Measurements from ENCODE around the gene TP53RK. TPM values are rescaled to one million over a fixed set of nuclear protein-coding genes. Genes with fewer than 3 reads are reported as not detected.

Gene TP53RK
- total and polyA plus RNA-seq, 2 of the 4 experiments (the other 2 are of a cell fraction) = 8.7 to 10.6 TPM

DNA sequence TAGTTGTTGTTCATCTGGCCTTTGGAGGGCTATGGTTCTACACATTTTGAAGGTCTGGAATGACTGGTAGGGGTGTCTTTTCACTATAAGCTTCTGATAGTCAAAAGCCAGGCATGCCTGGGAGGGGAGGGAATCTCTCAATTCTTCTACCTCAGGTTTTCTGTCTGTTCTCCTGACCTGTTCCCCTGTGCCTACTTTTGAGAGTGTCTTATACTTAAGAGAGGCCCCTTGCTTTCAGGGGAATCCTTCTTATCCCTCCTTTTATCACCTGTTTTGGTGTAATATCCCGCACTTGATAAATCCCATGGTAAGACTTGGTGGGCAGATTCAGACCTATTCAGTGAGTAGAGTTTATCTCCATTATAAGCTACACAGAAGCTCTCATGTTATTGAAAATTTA, 27.6 kb downstream of the TP53RK start:
- H3K4me2 ChIP-seq (ENCODE audit: low read depth, low read length) = no peak overlapping the region
- BruUV-seq (replicated peaks) = no TSS peak
- no peak overlapping the region for H2AFZ ChIP-seq (replicated peaks; ENCODE audit: low read length, poor library complexity)
- no CpG with 5 or more reads among the region's 1 CpG for WGBS, 2 experiments (ENCODE audit: extremely low coverage in 2 of 2, insufficient read length in 1 of 2)
- no peak for DNase-seq
- no peak overlapping the region for H3K27ac ChIP-seq (ENCODE audit: insufficient read depth, low read length)
- ChIA-PET POLR2A (ENCODE audit: unreplicated experiment) (no interaction called here), CTCF (no interaction called here)
- no peaks in the 10 kb centered on the region for H4K20me1 ChIP-seq (ENCODE audit: insufficient read depth, low read length)
- TF ChIP-seq CHD1 (IDR thresholded peaks at IDR 0.05; ENCODE audit: low read depth, low read length) (no peak), RAD21 (IDR thresholded peaks at IDR 0.05; ENCODE audit: low read length) (no peak), MAZ (IDR thresholded peaks at IDR 0.05; ENCODE audit: borderline replicate concordance, low read depth, low read length) (no peak), BHLHE40 (IDR thresholded peaks at IDR 0.05; ENCODE audit: low read depth, low read length) (no peak), SMC3 (IDR thresholded peaks at IDR 0.05; ENCODE audit: low read depth, low read length) (no peak), RFX5 (IDR thresholded peaks at IDR 0.05; ENCODE audit: low read depth, low read length) (no peak), FOS (IDR thresholded peaks at IDR 0.05; ENCODE audit: low read depth, low read length) (no peak), CEBPB (IDR thresholded peaks at IDR 0.05; ENCODE audit: low read depth, low read length) (no peak), POLR2A (IDR thresholded peaks at IDR 0.05; ENCODE audit: low read depth, low read length) (no peak), MAFK (IDR thresholded peaks at IDR 0.05; ENCODE audit: low read depth, low read length) (no peak), MXI1 (IDR thresholded peaks at IDR 0.05; ENCODE audit: borderline replicate concordance, low read depth, low read length) (no peak), NFE2L2 (IDR thresholded peaks at IDR 0.05; ENCODE audit: low read depth, low read length) (no peak), RCOR1 (IDR thresholded peaks at IDR 0.05; ENCODE audit: insufficient replicate concordance, low read length) (no peak)
- TF ChIP-seq, protein P1, sequence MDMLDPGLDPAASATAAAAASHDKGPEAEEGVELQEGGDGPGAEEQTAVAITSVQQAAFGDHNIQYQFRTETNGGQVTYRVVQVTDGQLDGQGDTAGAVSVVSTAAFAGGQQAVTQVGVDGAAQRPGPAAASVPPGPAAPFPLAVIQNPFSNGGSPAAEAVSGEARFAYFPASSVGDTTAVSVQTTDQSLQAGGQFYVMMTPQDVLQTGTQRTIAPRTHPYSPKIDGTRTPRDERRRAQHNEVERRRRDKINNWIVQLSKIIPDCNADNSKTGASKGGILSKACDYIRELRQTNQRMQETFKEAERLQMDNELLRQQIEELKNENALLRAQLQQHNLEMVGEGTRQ (IDR thresholded peaks at IDR 0.05; ENCODE audit: low read depth, low read length) = no peak
- TF ChIP-seq, protein P2, sequence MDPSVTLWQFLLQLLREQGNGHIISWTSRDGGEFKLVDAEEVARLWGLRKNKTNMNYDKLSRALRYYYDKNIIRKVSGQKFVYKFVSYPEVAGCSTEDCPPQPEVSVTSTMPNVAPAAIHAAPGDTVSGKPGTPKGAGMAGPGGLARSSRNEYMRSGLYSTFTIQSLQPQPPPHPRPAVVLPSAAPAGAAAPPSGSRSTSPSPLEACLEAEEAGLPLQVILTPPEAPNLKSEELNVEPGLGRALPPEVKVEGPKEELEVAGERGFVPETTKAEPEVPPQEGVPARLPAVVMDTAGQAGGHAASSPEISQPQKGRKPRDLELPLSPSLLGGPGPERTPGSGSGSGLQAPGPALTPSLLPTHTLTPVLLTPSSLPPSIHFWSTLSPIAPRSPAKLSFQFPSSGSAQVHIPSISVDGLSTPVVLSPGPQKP (IDR thresholded peaks at IDR 0.05; ENCODE audit: borderline replicate concordance, low read depth, low read length) = no peak
- TF ChIP-seq, protein P3, sequence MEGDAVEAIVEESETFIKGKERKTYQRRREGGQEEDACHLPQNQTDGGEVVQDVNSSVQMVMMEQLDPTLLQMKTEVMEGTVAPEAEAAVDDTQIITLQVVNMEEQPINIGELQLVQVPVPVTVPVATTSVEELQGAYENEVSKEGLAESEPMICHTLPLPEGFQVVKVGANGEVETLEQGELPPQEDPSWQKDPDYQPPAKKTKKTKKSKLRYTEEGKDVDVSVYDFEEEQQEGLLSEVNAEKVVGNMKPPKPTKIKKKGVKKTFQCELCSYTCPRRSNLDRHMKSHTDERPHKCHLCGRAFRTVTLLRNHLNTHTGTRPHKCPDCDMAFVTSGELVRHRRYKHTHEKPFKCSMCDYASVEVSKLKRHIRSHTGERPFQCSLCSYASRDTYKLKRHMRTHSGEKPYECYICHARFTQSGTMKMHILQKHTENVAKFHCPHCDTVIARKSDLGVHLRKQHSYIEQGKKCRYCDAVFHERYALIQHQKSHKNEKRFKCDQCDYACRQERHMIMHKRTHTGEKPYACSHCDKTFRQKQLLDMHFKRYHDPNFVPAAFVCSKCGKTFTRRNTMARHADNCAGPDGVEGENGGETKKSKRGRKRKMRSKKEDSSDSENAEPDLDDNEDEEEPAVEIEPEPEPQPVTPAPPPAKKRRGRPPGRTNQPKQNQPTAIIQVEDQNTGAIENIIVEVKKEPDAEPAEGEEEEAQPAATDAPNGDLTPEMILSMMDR (conservative IDR thresholded peaks at IDR 0.05; ENCODE audit: low read depth, low read length) = no peak
- ATAC-seq (ENCODE audit: low read depth) = no peak
- H4K91ac ChIP-seq (ENCODE audit: insufficient read depth, low read depth, low read length) = no peak overlapping the region
- H2BK20ac ChIP-seq (ENCODE audit: low read depth, low read length) = no peak overlapping the region
- no peak overlapping the region for H3K56ac ChIP-seq (ENCODE audit: extremely low read depth, insufficient read depth, low read length)
- dilution Hi-C loops (cut with HindIII; ENCODE audit: low sequenced_read_pairs, unreplicated experiment) = no loop called here
- no peaks in the 10 kb centered on the region for H3K9me3 ChIP-seq (ENCODE audit: control insufficient read depth, insufficient read depth, low read length)
- no peak overlapping the region for H3K4me3 ChIP-seq (ENCODE audit: insufficient read depth, low read depth, low read length)
- H2BK120ac ChIP-seq (ENCODE audit: low read depth, low read length) = no peak overlapping the region
- H4K5ac ChIP-seq (ENCODE audit: low read depth, low read length) = no peak overlapping the region
- H3K79me1 ChIP-seq (ENCODE audit: low read depth in 1 of 2, low read length in 2 of 2) = no peaks in the 10 kb centered on the region
- no peaks in the 10 kb centered on the region for H3K9me1 ChIP-seq (ENCODE audit: insufficient read depth, low read length)
- no peaks in the 10 kb centered on the region for H3K4me1 ChIP-seq (ENCODE audit: control insufficient read depth, insufficient read depth, low read length)
- no peak overlapping the region for H3K9ac ChIP-seq (ENCODE audit: low read depth, low read length)
- H3K14ac ChIP-seq (replicated peaks; ENCODE audit: low read depth, low read length) = no peak overlapping the region
- H2AK5ac ChIP-seq (ENCODE audit: low read depth, low read length) = no peak overlapping the region
- H2AK9ac ChIP-seq (replicated peaks; ENCODE audit: low read depth, low read length, poor library complexity) = no peak overlapping the region
- no peaks in the 10 kb centered on the region; the same call in 1 of the 2 replicates for H3K36me3 ChIP-seq (ENCODE audit: control insufficient read depth, insufficient read depth, low read length)
- H2BK15ac ChIP-seq (ENCODE audit: low read depth, low read length) = no peak overlapping the region
- no peak overlapping the region for H3K18ac ChIP-seq (ENCODE audit: low read depth, low read length)
- in situ Hi-C loops (cut with MboI; ENCODE audit: low sequenced_read_pairs) = no loop called here
- H3K4ac ChIP-seq (ENCODE audit: low read depth, low read length) = no peak overlapping the region
- no peak overlapping the region for H4K8ac ChIP-seq (ENCODE audit: low read depth in 2 of 2, low read length in 2 of 2)
- intact Hi-C loops (cut with micrococcal nuclease) = no loop called here
- no peaks in the 10 kb centered on the region for H3K27me3 ChIP-seq (ENCODE audit: control insufficient read depth, insufficient read depth, low read length)
- no peak overlapping the region for H2BK5ac ChIP-seq (ENCODE audit: low read depth, low read length, poor library complexity, severe bottlenecking)
- H3K23ac ChIP-seq (ENCODE audit: low read depth, low read length) = no peak overlapping the region

Data from IMR-90 (cell line).